Measurements from ENCODE around the gene VEZF1.

DNA sequence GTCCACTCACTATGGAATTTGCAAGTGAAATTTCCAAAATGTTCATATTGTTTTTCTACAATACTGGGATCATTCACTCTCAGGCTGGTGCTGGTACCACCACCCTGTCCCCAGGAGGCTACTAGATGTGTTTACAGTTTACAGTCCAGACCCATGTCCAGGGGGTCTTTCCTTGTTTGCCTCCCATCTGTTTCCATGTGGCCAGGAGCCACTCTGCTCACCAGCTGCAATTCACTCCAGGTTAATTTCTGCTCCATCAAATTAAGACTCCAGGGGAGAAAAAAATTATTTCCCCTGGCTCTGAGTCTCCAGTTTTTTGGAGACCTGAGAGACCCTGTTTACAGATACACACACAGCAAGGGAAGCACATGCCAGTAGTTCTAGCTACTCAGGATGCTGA, 31.5 kb upstream of the VEZF1 start:
- no peak for TF ChIP-seq POLR2A (IDR thresholded peaks at IDR 0.05)
- TF ChIP-seq, protein P1, sequence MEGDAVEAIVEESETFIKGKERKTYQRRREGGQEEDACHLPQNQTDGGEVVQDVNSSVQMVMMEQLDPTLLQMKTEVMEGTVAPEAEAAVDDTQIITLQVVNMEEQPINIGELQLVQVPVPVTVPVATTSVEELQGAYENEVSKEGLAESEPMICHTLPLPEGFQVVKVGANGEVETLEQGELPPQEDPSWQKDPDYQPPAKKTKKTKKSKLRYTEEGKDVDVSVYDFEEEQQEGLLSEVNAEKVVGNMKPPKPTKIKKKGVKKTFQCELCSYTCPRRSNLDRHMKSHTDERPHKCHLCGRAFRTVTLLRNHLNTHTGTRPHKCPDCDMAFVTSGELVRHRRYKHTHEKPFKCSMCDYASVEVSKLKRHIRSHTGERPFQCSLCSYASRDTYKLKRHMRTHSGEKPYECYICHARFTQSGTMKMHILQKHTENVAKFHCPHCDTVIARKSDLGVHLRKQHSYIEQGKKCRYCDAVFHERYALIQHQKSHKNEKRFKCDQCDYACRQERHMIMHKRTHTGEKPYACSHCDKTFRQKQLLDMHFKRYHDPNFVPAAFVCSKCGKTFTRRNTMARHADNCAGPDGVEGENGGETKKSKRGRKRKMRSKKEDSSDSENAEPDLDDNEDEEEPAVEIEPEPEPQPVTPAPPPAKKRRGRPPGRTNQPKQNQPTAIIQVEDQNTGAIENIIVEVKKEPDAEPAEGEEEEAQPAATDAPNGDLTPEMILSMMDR (IDR thresholded peaks at IDR 0.05): no peak
